PC-9 (cell line): ENCODE measurements around the gene ISLR2.

Experiments used
- CTCF ChIP-seq: fragments of 200-600 bp; sonication (generic); conservative IDR thresholded peaks from 2 replicates; pipeline ENCODE4 v1.6.1; 2017; ENCODE audit warnings: mixed run types, antibody characterized with exemption, mild to moderate bottlenecking, moderate library complexity
- EZH2 ChIP-seq: fragments of 200-600 bp; sonication (generic); IDR thresholded peaks from 2 replicates; pipeline ENCODE4 v1.8.0; 2017; ENCODE audit warnings: antibody characterized with exemption, low read depth

GRCh38 chr15:74121039-74121438 is 9.3 kb upstream of the ISLR2 start:
- TF ChIP-seq EZH2 (no peak), CTCF (no peak)
